Gastroesophageal sphincter (tissue), 3 donors: Measurements from ENCODE around the gene C1GALT1.

Source experiments
- CTCF ChIP-seq, 4 experiments: fragments of 200-600 bp in 2 of 4; fragments of 450-650 bp in 2 of 4; sonication (generic) in 1 of 4; IDR thresholded peaks; one replicate each; pipeline ENCODE4 v1.5.1; 2017 to 2019; ENCODE audit warnings: antibody characterized with exemption in 4 of 4, mild to moderate bottlenecking in 2 of 4, moderate library complexity in 2 of 4
- POLR2A ChIP-seq, 2 donors: fragments of 450-650 bp; IDR thresholded peaks; one replicate each; pipeline ENCODE4 v1.6.1; 2017; ENCODE audit warnings: antibody characterized with exemption in 2 of 2, mild to moderate bottlenecking in 2 of 2, moderate library complexity in 1 of 2

GRCh38 chr7:7185371-7185989 lies 3.1 kb downstream of the C1GALT1 start:
- TF ChIP-seq CTCF (IDR thresholded peaks at IDR 0.05): no peak
- TF ChIP-seq POLR2A (IDR thresholded peaks at IDR 0.05): no peak
